Stimulated activated CD4-positive, alpha-beta T cell treated with anti-CD3 and anti-CD28 coated beads, Interleukin-2, amount 100 ng/mL, for 48 hours (primary cell): ENCODE data around the gene SHBG.
"Not testable (repeated sequence)": the region's sequence is repeated elsewhere in the genome, so short reads cannot be mapped to it uniquely, and the experiment has no call there.

Source experiments
- DNase-seq, 2 donors: peaks; one replicate each; pipeline ENCODE4 v3.0.0-alpha.2; 2020

Gene SHBG

DNA sequence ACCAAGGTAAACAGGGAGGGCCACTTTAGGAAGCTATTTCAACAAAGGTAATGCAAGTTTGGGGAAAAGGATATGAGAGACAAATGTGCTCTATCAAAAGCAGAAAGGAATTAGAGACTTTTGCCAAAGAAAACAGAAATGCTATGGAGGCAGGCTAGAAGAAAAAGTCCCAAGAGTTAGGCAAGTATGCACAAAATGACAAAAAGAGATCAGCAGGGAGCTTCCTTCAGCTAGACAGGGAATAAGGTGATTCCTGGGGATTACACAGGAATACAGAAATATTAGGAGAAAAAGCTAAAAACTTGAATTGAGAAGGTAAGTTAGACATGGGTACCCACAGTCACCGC lies 17.7 kb upstream of the SHBG start:
- no peak for DNase-seq

DNA sequence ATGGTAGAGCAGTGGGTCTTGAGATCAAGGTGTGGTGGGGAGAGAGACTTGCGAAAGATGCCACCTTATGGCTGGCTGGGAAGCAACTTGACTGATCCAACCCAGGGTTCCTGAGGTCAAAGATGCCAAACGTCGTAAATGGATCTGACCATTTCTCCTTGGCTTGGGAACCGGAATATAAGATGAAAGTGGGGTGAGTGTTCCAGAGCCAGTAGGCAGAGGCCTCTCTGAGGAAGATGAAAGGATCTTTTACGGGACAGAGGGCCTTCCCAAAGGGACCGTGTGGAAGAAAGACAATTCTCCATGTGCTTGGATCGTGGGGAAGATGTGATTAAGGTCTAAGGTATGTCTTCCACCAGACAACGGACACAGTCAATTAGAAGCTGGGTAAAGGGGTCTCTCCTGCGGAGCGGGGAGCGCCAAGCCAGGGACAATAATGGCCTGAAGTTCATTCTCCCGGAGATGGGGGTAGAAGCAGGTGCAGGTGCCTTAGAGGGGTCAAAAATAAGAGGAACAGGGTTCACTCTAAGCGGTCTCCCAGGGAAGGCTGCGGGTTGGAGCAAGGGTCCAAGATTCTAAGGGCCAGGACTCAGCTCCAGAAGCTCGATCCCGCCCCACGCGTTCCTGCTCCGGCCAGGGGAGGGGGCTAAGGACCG lies 16.0 kb upstream of the SHBG start:
- DNase-seq = no peak

DNA sequence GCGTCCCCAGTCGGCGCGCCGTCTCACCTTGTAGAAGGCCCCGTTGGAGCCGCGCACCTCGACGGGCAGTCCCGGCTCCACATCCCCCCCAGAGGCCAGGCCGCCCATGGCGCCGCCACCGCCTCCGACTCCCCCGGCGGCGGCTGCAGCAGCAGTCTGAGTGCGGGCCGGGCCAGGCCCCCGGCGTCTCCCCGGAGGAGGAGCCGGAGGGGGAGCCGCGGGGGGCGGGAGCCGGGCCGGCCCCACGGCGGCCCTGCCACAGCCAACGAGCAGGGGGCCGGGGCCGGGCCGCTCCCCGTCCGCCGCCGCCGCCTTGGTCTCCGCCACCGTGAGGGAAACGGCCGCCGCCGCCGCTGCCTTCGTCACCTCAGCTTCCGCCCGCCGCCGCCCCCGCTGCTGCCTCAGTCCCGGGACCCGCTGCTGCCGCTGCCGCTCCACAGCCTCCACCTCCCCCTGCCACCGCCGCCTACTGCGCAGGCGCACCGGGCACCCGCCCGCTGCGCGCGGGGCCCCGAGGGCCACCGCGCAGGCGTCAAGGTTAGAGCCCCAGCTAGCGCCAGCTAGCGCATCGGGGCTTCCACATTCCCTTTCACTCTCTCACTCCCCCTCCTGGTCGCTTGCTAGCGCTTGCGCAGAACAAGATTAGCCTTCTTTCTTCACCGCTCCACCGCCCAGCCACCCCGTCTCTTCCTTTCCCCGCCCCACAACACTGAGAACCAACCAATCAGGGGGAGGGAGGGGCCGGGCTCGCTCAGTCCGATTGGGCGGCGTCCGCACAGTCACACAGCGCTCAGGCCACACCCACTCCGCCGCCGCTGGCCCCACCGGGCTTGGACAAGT lies 15.3 kb upstream of the SHBG start, which contains the start of gene FXR2:
FXR2 (minus strand) TSS at position 473 of the 840 bp plus-strand sequence; CDS start at position 108, 365 bp downstream.
- DNase-seq = peak; percentile 97 to 98

DNA sequence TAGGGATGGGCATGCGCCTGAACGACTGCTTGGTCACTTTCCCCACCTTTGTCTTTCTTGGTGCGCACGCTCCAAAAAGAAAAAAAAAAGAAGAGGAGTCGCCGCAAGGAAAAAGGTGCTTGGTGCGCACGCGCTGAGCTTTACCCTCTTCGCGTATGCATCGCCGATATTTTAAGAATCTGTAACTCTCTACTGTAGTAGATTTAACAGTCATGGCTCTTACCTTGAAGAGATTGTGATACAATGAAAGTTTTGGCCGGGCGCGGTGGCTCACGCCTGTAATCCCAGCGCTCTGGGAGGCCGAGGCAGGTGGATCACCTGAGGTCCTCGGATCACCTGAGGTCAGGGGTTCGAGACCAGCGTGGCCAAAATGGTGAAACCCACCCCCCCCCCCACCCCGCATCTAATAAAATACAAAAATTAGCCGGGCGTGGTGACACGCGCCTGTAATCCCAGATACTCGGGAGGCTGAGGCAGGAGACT lies 14.6 kb upstream of the SHBG start:
- no peak for DNase-seq

DNA sequence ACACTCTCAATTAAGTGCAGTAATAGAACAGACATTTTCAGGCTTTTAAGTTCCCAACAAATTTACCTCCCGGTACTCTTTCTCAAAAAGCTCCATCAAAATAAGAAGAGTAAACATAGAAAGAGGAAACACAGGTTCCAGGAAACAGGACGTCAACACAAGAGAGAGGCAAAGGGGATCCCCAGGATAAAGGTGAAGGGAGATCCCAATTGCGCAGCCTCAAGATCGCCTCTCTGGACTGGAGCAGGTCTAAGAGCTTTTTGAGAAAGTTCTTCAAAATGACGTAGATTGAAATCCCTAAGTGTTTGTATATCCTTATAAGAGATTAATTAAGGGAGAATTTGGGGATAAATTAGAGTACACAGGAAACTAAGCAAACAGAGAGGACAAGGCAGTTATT lies 11.3 kb upstream of the SHBG start:
- no peak for DNase-seq

- DNase-seq = no peak
Measured at GRCh38 chr17:7620835-7621234, 9.1 kb upstream of the SHBG start.

GRCh38 chr17:7623661-7624060 lies 6.3 kb upstream of the SHBG start:
- DNase-seq = no peak

- not testable (repeated sequence) for DNase-seq
Measured at GRCh38 chr17:7625749-7626148, 4.2 kb upstream of the SHBG start.

DNA sequence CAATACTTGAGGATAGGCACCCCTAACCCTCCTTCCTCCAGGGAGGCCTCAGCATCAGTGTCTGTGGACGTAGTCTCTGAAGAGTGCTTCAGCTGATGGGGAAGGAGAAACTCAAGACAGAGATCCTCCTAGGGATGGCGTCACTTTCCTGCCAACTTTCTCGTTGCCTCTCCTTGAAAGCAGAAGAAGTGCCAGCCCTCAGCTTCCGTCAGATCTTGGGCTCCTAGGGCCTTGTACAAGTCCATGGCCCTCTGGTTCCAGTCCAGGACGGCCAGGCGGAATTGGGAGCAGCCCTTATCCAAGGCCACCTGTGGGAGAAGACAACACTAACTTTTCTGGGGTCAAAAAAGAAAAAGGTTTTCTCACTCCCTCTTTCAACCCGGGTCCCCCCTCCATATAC lies 3.6 kb upstream of the SHBG start:
- DNase-seq = no peak

GRCh38 chr17:7626956-7627249 lies 3.0 kb upstream of the SHBG start:
- DNase-seq = no peak

- DNase-seq = peak; percentile 68 to 74
Measured at GRCh38 chr17:7627250-7628121, 2.4 kb upstream of the SHBG start, which contains the start of gene SAT2. Gene SAT2 (minus strand): TSS chr17:7627821. CDS start chr17:7627635, 186 bp downstream.

- no peak for DNase-seq
Measured at GRCh38 chr17:7631398-7632380, 1.8 kb downstream of the SHBG start.

DNA sequence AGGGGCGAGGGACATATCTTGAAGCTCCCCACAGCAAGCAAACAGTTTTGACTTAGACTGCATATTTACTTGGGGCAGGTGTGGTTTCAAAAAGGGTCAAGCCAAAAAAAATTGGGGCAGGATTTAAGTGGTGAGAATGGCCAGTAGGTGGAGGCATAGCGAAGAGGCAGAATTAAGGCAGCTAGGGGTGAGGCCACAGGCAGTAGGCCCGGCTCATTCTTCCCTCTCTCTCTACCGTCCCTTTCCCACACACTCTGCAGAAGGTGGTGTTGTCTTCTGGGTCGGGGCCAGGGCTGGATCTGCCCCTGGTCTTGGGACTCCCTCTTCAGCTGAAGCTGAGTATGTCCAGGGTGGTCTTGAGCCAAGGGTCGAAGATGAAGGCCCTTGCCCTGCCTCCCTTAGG lies 2.6 kb downstream of the SHBG start:
- DNase-seq = no peak

DNA sequence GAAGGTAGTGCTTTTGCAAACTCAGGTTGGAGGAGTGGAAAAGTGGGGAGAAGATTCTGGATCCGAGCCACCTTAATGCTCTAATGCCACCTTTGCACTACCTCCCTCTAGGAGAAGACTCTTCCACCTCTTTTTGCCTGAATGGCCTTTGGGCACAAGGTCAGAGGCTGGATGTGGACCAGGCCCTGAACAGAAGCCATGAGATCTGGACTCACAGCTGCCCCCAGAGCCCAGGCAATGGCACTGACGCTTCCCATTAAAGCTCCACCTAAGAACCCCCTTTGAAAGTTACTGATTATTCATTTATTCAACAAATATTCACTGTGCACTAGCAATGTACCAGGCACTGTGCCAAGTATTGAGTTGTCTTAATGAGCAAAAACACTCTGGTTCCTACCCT lies 3.2 kb downstream of the SHBG start:
- DNase-seq = no peak

DNA sequence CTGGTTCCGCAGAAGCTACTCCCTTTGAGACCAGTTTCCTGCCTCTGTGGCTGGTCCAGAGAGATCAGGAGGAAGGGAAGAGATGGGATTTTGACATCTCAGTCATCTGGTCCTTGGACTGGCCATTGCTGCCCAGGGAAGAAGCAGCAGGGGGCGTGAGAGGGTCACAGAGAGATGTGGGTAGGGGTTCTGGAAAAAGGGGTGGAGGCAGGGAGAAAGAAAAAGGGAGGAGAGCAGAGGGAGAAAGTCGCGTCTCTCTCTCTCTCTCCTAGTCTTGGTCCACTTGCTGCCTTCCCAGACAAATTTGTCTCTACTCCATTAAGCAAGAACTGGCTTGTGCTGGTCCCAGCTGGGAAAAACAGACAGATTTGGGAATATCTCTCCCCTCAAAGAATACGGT lies 4.4 kb downstream of the SHBG start:
- DNase-seq = peak in 1 of 2 donors; percentile 18

DNA sequence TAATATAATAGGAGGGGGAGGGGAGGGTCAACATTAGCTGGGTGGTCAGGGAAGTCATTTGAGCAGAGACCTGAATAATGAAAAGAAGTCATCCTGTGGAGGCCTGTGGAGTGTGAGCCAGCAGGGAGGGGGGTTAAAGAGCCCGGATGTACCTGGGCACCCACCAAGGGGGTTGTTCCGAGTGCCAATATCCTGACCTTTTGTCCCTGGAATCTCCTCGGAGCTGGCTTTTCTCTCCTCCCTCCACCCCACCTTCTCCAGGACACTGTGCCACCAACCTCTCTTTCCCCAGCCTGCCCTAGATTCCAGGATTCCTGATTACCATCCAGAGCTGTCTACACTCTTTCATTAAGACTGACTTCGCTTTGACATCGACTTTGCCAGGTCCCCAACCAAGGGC lies 6.2 kb downstream of the SHBG start:
- DNase-seq = no peak

DNA sequence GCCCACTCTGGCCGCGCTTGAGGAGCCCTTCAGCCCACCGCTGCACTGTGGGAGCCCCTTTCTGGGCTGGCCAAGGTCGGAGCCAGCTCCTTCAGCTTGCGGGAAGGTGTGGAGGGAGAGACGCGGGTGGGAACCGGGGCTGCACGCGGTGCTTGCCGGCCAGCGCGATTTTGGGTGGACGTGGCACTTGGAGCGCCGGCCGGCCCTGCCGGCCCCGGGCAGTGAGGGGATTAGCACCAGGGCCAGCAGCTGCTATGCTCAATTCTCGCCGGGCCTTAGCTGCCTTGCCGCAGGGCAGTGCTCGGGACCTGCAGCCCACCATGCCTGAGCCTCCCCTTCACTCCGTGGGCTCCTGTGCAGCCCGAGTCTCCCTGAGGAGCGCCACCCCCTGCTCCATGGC lies 10.8 kb downstream of the SHBG start:
- no peak for DNase-seq

DNA sequence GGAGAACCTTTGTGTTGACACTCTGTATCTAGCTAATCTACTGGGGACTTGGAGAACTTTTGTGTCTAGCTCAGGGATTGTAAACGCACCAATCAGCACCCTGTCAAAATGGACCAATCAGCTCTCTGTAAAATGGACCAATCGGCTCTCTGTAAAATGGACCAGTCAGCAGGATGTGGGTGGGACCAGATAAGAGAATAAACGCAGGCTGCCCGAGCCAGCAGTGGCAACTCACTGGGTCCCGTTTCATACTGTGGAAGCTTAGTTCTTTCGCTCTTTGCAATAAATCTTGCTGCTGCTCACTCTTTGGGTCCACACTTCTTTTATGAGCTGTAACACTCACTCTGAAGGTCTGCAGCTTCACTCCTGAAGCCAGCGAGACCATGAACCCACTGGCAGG lies 11.7 kb downstream of the SHBG start:
- not testable (repeated sequence) for DNase-seq

GRCh38 chr17:7644775-7645174 lies 14.8 kb downstream of the SHBG start:
- no peak for DNase-seq

GRCh38 chr17:7646457-7646856 lies 16.5 kb downstream of the SHBG start:
- no peak for DNase-seq

DNA sequence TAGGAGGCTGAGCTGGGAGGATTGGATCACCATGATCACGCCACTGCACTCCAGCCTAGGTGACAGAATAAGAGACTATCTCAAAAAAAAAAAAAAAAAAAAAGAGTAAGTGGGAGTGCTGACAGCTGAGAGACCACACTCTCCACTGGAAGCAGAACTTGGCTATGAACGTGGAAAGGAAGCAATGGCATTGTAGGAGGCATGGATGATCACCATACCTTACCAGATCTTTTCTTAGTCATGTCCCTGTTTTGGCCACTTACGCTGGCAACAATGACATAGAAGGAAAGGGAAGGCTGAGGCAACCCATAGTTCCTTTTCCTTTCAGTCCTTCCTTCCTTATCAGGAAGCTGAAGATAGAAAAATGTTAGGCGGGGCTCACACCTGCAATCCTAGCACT lies 17.1 kb downstream of the SHBG start:
- DNase-seq = no peak

DNA sequence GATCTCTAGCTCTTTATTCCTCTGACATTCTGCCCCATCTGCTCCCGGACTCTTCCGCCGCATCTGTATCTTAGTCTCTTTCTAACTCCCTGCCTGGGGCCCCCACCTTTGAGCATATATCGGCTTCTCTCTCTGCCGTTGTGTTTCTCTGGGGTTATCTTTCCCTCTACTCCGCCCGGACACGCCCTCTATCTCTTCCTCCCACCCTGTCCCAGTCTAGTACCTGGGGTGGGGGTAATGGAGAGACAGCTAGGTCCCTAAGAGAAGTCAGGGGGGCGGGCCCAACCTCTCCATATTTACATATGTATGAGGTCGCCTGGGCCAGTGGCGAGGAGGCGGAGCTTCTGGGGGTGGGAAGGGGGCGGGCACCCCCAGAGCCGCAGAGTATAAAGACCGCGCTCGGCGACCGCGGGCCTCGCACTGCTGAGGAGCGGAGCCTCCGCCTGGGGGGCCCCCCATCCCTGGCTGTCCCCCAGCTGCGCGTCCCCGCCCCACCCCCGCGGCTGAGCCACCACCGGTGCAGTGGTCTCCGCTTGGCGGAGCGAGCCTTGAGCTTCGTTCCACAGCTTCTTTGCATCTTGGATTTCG lies 20.7 kb downstream of the SHBG start, which contains the start of gene ATP1B2:
ATP1B2 (plus strand) TSS at position 418 of the 588 bp plus-strand sequence. CDS start 593 bp downstream, outside the sequence.
- peak; percentile 49 to 53 for DNase-seq
